ENCODE measurements around the gene ATP8B1. TPM values are rescaled to one million over a fixed set of nuclear protein-coding genes. Genes with fewer than 3 reads are reported as not detected.

The ATP8B1 gene
- total and polyA plus RNA-seq, 8 donors, result 14.4 to 189 (median 53.3) TPM

- peaks cover 22 to 77% (median 53%) of the 10 kb centered on the region in 4 donors for H3K36me3 ChIP-seq
- H3K9me3 ChIP-seq, result no peaks in the 10 kb centered on the region
- intact Hi-C loops (cut with DNase I; ENCODE audit: low total_unique reads), result no loop called here
- DNase-seq, result no peak
- peak overlapping the region; percentile 14 to 80 (median 66) for H3K27ac ChIP-seq
- no peak overlapping the region for H3K4me3 ChIP-seq
- TF ChIP-seq POLR2AphosphoS5 (IDR thresholded peaks at IDR 0.05), result no peak
- TF ChIP-seq CTCF (IDR thresholded peaks at IDR 0.05), result no peak
- TF ChIP-seq POLR2A (IDR thresholded peaks at IDR 0.05), result no peak
- no peak for TF ChIP-seq EP300 (IDR thresholded peaks at IDR 0.05)
- peaks cover 16 to 59% (median 41%) of the 10 kb centered on the region in 4 donors for H3K4me1 ChIP-seq
- no peaks in the 10 kb centered on the region for H3K27me3 ChIP-seq
- 17 to 56% (median 50%) methylated on average over 2 of the region's 2 CpGs for WGBS, 5 donors
Observed at GRCh38 chr18:57664568-57665165, 138.4 kb downstream of the ATP8B1 start.

GRCh38 chr18:57660961-57661360 lies 142.2 kb downstream of the ATP8B1 start:
- H3K36me3 ChIP-seq, result peaks cover 9 to 79% (median 67%) of the 10 kb centered on the region in 4 donors
- DNase-seq, result no peak
- peaks cover under 1 to 4% (median 3%) of the 10 kb centered on the region in 4 donors for H3K9me3 ChIP-seq
- TF ChIP-seq CTCF (IDR thresholded peaks at IDR 0.05), result no peak
- no peak for TF ChIP-seq EP300 (IDR thresholded peaks at IDR 0.05)
- TF ChIP-seq POLR2AphosphoS5 (IDR thresholded peaks at IDR 0.05), result no peak
- TF ChIP-seq POLR2A (IDR thresholded peaks at IDR 0.05), result no peak
- WGBS, 5 donors, result 89 to 96% (median 95%) methylated on average over 11 of the region's 11 CpGs
- intact Hi-C loops (cut with DNase I; ENCODE audit: low total_unique reads), result no loop called here
- H3K27ac ChIP-seq, result peak overlapping the region; percentile 58 to 85 (median 71)
- H3K4me1 ChIP-seq, result peaks cover 7 to 43% (median 27%) of the 10 kb centered on the region in 4 donors
- no peak overlapping the region for H3K4me3 ChIP-seq
- H3K27me3 ChIP-seq, result no peaks in the 10 kb centered on the region

GRCh38 chr18:57659460-57660102 lies 143.5 kb downstream of the ATP8B1 start:
- Histone ChIP-seq H3K36me3 (peaks cover 9 to 86% (median 80%) of the 10 kb centered on the region in 4 donors), H3K9me3 (peaks cover 5 to 15% (median 11%) of the 10 kb centered on the region in 4 donors), H3K4me3 (no peak overlapping the region), H3K4me1 (peaks cover 0 to 29% (median 16%) of the 10 kb centered on the region in 4 donors), H3K27ac (peak overlapping the region in 4 of 5 donors; percentile 65 to 85 (median 77)), H3K27me3 (no peaks in the 10 kb centered on the region)
- TF ChIP-seq POLR2AphosphoS5 (IDR thresholded peaks at IDR 0.05) (peak; percentile 46 to 62 (median 59)), EP300 (IDR thresholded peaks at IDR 0.05) (no peak)
- intact Hi-C loops (cut with DNase I; ENCODE audit: low total_unique reads), result no loop called here
- WGBS, 5 donors, result 42 to 70% (median 55%) methylated on average over 11 of the region's 11 CpGs
- no peak for DNase-seq

- Histone ChIP-seq H3K9me3 (peaks cover 5 to 15% (median 11%) of the 10 kb centered on the region in 4 donors), H3K27me3 (no peaks in the 10 kb centered on the region), H3K36me3 (peaks cover 9 to 92% (median 87%) of the 10 kb centered on the region in 4 donors), H3K4me1 (peaks cover 0 to 27% (median 15%) of the 10 kb centered on the region in 4 donors), H3K27ac (peak overlapping the region; percentile 64 to 85 (median 75)), H3K4me3 (no peak overlapping the region)
- intact Hi-C loops (cut with DNase I; ENCODE audit: low total_unique reads), result no loop called here
- TF ChIP-seq CTCF (IDR thresholded peaks at IDR 0.05) (no peak), POLR2AphosphoS5 (IDR thresholded peaks at IDR 0.05) (no peak), POLR2A (IDR thresholded peaks at IDR 0.05) (no peak), EP300 (IDR thresholded peaks at IDR 0.05) (no peak)
- WGBS, 5 donors, result 62 to 74% (median 65%) methylated on average over 2 of the region's 2 CpGs
- DNase-seq, result no peak
Observed at GRCh38 chr18:57657542-57657941, 145.6 kb downstream of the ATP8B1 start.

All from stomach (tissue), 9 donors.